GM13977 (cell line): ENCODE results near the gene GLYR1.

ENCODE experiments used
- DNase-seq: peaks from one replicate; pipeline ENCODE4 v3.0.0; 2012; ENCODE audit warnings: low spot score
- in situ Hi-C: fragments of 300-500 bp; cut with MboI; formaldehyde crosslinking; loops from one replicate; pipeline ENCODE4 v1.12.0; 2022; ENCODE audit warnings: low sequenced_read_pairs, low pct_unique_long_range_greater_than_20kb, mixed read lengths, inconsistent platforms; ENCODE audit not compliant: unreplicated experiment
- TF ChIP-seq, protein P1 (sequence below): IDR thresholded peaks from 2 replicates; pipeline ENCODE4 v1.5.1; 2012; ENCODE audit warnings: mild to moderate bottlenecking, control low read depth; ENCODE audit not compliant: insufficient read depth; ENCODE audit errors: extremely low read depth, missing control alignments

Gene GLYR1

DNA sequence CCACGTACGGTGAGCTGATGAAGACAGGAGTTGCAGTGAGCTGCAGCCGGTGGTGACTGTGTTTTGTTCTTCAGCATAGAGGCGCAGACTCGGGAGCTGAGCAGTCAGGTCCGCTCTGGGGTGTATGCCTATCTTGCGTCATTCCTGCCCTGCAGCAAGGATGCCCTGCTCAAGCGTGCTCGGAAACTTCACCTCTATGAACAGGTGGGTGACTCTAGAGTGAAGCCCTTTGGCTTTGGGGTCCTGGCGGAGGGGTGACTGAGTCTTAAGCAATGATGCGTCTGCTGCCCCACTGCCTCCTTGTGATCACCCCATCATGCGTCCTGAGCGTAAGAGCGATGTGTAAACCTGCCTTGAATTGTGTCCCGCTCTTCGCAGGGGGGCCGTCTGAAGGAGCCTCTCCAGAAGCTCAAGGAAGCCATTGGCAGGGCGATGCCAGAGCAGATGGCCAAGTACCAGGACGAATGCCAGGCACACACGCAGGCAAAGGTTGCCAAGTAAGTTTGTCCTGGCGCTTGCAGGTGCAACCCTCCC is 23.1 kb upstream of the GLYR1 start:
- no peak for DNase-seq
- in situ Hi-C loops, result no loop called here
- TF ChIP-seq, protein P1, sequence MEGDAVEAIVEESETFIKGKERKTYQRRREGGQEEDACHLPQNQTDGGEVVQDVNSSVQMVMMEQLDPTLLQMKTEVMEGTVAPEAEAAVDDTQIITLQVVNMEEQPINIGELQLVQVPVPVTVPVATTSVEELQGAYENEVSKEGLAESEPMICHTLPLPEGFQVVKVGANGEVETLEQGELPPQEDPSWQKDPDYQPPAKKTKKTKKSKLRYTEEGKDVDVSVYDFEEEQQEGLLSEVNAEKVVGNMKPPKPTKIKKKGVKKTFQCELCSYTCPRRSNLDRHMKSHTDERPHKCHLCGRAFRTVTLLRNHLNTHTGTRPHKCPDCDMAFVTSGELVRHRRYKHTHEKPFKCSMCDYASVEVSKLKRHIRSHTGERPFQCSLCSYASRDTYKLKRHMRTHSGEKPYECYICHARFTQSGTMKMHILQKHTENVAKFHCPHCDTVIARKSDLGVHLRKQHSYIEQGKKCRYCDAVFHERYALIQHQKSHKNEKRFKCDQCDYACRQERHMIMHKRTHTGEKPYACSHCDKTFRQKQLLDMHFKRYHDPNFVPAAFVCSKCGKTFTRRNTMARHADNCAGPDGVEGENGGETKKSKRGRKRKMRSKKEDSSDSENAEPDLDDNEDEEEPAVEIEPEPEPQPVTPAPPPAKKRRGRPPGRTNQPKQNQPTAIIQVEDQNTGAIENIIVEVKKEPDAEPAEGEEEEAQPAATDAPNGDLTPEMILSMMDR, result no peak

DNA sequence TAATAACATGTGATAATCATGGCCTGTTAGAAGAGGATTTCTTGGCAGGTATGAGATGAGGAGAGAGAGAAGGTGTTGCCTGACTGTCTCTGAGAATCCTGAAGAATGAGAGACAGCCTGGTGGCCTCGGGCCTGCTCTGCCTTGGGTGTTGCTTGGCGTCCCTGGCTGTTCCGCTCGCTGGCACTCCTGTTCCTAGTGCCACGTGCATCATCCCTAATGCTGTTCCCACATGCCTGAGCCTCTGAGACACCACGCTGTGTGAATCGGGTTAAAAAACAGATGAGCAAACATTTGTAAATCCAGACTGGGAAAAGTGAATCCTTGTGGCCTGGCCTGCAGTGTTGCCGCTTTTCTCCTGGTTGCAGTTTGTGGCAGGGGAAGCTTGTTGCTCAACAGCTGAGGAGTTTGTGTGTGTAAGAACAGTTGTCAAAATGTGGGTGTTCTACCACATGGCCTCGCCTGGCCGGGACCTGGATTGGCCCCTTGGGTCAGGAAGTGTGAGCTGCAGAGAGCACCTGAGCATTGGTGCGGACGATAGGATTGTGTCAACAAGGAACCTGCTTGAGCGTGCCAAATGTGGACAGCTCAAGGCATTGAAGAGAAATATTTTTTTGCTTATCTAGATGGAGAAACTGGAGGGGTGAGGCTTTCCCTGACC is 22.2 kb upstream of the GLYR1 start:
- in situ Hi-C loops, result no loop called here
- TF ChIP-seq, protein P1, result no peak
- no peak for DNase-seq

DNA sequence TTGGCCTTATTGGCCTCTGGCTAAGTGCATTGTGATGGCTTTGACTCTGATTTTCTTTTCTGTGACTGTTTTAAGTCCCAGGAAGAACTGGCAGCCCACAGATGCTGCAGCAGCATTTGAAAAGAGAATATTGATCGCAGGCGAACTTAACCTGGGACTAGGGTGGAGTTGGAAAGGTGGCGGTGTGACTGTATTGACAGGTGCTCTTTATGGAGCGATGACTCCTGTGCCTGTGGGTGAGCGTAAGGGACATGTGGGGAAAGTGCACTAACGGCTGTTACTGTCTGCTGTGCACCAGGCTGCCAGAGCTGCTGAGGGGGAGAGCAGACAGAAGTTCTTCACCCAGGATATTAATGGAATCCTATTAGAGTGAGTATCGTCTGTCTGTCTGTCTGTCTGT is 21.4 kb upstream of the GLYR1 start:
- in situ Hi-C loops, result no loop called here
- TF ChIP-seq, protein P1, result no peak
- no peak for DNase-seq

DNA sequence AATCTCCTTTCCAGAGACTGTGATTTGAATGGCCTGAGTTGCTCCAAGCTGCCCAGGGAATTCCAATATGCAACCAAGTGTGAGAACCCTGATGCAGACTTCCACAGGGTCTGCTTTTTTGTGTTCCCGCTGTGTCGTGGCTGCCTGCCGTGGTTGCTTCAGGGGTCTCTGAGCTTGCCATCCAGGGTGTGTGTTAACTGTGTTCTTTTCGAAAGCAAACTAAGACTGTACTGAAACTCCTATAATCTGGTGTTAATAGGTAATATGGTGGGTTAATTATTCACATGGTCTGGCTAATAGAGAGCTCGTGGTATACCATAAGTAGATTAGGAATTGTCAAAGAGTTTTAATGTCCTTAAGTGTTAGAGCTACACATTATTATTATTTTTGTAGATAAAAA is 20.9 kb upstream of the GLYR1 start:
- TF ChIP-seq, protein P1, result no peak
- DNase-seq, result no peak
- in situ Hi-C loops, result no loop called here

DNA sequence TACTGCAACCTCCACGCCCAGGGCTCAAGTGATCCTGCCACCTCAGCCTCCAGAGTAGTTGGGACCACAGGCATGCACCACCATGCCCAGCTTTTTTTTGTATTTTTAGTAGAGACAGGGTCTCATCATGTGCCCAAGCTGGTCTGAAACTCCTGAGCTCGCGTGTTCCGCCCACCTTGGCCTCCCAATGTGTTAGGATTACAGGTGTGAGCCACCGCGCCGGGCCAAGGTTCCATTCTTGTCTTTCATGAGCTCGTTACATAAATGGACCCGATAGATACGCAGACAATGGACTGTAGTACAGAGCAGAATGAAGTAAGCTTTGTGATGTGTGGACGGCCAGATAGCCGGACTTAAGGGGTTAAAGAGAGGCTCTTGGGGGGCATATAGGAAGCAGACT is 19.5 kb upstream of the GLYR1 start:
- TF ChIP-seq, protein P1, result no peak
- DNase-seq, result no peak
- in situ Hi-C loops, result no loop called here

DNA sequence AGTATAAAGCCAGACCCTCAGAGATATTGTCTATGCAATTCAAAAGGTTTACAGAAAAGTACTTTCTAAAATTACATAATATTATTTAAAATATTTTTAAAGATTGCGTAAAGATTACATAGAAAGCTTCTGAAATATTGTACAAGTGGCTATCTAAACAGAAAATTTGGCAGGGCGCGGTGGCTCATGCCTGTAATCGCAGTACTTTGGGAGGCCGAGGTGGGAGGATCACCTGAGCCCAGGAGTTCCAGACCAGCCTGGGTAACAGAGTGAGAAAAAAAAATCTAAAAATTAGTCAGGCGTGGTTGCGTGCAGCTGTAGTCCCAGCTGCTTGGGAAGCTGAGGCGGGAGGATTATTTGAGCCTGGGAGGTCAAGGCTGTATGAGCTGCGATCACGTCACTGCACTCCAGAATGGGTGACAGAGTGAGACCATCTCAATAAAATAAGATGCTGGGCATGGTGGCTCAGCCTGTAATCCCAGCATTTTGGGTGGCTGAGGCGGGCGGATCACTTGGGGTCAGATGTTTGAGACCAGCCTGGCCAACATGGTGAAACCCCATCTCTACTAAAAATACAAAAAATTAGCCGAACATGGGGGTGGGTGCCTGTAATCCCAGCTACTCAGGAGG is 18.3 kb upstream of the GLYR1 start:
- in situ Hi-C loops, result no loop called here
- no peak for DNase-seq
- TF ChIP-seq, protein P1, result no peak
